Liver (tissue), 3 donors: ENCODE measurements around the gene BRDT.

ENCODE experiments used
- EGR1 ChIP-seq, 2 donors: IDR thresholded peaks; 2 replicates each; pipeline ENCODE4 v1.6.1; 2016 to 2018; ENCODE audit warnings: antibody characterized with exemption in 2 of 2, low read depth in 2 of 2
- GABPA ChIP-seq, 2 donors: IDR thresholded peaks in 1 of 2; conservative IDR thresholded peaks in 1 of 2; 2 replicates each; pipeline ENCODE4 v1.6.1; 2016; ENCODE audit warnings: antibody characterized with exemption in 2 of 2, mild to moderate bottlenecking in 1 of 2, moderate library complexity in 1 of 2
- RAD21 ChIP-seq, 2 donors: IDR thresholded peaks; 2 replicates each; pipeline ENCODE4 v1.6.1; 2016; ENCODE audit warnings: antibody characterized with exemption in 2 of 2, mild to moderate bottlenecking in 2 of 2
- TAF1 ChIP-seq: conservative IDR thresholded peaks from 2 replicates; pipeline ENCODE4 v1.6.1; 2016; ENCODE audit warnings: antibody characterized with exemption, mild to moderate bottlenecking
- TF ChIP-seq, protein P1 (sequence below): fragments of 150-350 bp; IDR thresholded peaks from 2 replicates; pipeline ENCODE4 v1.5.1; 2017; ENCODE audit warnings: improper control_type of control experiment, low read depth, low read length; ENCODE audit not compliant: missing input control
- TF ChIP-seq, protein P2 (sequence below): IDR thresholded peaks from 2 replicates; pipeline ENCODE4 v1.6.1; 2016; ENCODE audit warnings: antibody characterized with exemption
- TF ChIP-seq, protein P3 (sequence below): IDR thresholded peaks from 2 replicates; pipeline ENCODE4 v1.6.1; 2016; ENCODE audit warnings: antibody characterized with exemption
- donor health status: healthy.
- donor health status: healthy.

DNA sequence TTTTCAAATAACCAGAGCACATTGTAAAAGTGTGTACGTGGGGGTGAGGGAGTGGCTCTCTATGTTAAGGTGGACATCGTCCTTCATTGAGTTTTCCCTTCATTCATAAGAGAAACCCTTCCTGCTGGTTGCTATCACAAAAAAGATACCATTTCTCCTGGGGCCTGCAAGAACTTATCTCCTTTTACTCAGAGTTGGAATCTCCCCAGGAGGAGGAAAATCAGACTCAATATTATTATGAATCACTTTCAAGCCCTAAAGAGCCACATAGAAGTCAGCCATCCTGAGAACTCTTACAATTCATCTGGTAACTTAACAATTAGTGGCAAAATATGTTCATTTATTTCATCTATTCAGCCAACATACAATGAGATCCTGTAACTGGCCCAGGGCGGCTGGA is 36.2 kb upstream of the BRDT start:
- TF ChIP-seq, protein P1, sequence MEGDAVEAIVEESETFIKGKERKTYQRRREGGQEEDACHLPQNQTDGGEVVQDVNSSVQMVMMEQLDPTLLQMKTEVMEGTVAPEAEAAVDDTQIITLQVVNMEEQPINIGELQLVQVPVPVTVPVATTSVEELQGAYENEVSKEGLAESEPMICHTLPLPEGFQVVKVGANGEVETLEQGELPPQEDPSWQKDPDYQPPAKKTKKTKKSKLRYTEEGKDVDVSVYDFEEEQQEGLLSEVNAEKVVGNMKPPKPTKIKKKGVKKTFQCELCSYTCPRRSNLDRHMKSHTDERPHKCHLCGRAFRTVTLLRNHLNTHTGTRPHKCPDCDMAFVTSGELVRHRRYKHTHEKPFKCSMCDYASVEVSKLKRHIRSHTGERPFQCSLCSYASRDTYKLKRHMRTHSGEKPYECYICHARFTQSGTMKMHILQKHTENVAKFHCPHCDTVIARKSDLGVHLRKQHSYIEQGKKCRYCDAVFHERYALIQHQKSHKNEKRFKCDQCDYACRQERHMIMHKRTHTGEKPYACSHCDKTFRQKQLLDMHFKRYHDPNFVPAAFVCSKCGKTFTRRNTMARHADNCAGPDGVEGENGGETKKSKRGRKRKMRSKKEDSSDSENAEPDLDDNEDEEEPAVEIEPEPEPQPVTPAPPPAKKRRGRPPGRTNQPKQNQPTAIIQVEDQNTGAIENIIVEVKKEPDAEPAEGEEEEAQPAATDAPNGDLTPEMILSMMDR: no peak
- TF ChIP-seq, protein P2, sequence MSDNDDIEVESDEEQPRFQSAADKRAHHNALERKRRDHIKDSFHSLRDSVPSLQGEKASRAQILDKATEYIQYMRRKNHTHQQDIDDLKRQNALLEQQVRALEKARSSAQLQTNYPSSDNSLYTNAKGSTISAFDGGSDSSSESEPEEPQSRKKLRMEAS: no peak
- TF ChIP-seq EGR1 (IDR thresholded peaks at IDR 0.05; ENCODE audit: low read depth in 2 of 2) (no peak), TAF1 (no peak), RAD21 (IDR thresholded peaks at IDR 0.05) (no peak), GABPA (IDR thresholded peaks at IDR 0.05 in 1 of 2, conservative IDR thresholded peaks at IDR 0.05 in 1 of 2) (no peak)
- TF ChIP-seq, protein P3, sequence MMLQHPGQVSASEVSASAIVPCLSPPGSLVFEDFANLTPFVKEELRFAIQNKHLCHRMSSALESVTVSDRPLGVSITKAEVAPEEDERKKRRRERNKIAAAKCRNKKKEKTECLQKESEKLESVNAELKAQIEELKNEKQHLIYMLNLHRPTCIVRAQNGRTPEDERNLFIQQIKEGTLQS: no peak
